SK-N-DZ (cell line): ENCODE results near the gene APOE.

ENCODE experiments used
- DNase-seq: peaks from one replicate; pipeline ENCODE4 v3.0.0-alpha.2; 2015; ENCODE audit warnings: low spot score

The APOE gene

DNA sequence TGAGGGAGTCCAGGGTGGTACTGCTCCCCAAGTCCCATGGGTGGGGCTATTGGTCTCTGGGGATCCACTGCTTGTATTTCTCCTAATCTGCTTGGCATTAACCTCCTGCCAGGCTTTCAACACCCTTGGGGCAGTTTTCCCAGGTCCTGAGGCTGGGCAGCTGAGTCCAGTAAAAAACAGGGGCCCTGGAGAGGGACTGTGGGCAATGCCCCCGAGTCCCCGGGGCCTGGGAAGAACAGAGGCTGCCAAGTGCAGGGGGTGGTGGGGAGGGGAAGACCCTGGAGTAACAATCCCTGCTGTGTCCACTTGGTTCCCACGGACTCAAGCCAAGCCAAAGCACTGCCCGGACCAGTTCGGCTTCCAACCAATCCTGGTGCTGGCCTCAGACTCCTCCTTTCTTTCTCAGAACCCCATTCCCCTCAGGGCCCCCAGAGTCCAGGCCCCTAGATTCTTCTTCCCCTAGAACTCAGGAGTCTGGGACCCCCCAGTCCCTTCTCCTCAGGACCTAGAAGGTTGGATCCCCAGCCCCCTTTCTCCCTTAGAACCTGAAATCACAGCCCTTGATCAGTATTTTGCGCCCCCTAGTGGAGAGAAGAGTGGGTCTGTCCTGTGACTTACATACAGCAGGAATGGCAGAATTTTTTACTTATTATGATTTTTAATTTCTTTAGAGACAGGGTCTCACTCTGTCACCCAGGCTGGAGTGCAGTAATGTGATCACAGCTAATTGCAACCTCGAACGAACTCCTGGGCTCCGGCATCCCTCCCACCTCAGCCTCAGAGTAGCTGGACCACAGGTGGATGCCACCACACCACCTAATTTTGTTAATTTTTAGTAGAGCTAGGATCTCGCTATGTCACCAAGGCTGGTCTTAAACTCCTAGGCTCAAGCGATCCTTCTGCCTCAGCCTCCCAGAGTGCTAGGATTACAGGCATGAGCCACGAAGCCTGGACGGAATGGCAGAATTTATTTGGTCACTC lies 45.9 kb downstream of the APOE start:
- DNase-seq: peak; percentile 66

DNA sequence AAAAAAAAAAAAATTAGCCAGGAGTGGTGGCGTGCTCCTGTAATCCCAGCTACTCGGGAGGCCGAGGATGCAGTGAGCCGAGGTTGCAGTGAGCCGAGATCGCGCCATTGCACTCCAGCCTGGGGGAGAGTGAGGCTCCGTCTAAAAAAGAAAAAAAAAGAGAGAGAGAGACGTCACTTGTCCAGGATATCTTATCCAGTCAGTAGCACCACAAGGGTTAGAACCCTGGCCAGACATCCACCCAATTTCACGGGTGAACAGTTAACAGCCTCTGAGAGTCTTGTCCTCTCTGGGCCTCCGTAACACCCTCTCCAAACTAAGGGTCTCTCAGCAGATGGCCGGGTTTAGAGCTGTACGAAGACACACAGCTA lies 48.7 kb downstream of the APOE start:
- DNase-seq: no peak

DNA sequence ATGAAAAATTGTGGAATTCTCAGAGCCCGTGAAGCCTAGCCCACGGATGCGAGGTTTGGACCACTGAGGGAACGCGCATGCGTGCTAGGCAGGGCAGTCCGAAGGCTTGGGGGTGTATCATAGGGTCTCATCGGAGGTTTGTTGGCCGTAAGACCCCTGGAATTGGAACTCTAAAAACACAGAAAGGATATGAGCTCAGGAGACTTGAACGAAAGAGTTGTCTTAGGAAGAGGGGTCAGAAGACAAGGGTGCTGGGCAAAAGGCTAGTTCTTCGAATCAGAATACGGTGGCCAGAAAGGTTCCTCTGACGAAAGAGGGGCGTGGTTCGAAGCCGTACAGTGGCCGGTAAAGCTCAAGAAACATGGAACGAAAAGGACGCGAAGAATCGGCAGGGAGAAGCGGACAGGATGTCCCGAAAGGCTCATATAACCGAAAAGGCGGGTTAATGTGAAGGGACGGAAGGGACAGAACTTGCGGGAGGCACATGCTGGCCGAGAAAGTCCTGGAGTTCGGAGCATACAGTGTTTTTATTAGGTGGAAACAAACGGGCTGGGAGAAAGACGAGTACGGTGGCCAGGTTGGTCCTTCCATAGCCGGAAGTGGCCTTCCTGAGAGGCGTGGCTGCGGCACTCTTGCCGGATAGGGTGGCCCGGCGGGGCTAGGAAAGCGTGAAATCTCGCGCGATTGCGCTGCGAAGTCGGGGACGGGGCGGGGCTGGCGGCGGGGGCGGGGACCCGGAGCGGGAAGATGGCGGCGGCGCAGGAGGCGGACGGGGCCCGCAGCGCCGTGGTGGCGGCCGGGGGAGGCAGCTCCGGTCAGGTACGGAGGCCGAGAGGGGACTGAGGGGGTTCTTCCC lies 49.3 kb downstream of the APOE start, which contains the start of gene CLPTM1:
TSS of gene CLPTM1 (plus strand) at position 732 of the 856 bp plus-strand sequence. CDS start at position 748, 16 bp downstream.
- peak; percentile 94 for DNase-seq

DNA sequence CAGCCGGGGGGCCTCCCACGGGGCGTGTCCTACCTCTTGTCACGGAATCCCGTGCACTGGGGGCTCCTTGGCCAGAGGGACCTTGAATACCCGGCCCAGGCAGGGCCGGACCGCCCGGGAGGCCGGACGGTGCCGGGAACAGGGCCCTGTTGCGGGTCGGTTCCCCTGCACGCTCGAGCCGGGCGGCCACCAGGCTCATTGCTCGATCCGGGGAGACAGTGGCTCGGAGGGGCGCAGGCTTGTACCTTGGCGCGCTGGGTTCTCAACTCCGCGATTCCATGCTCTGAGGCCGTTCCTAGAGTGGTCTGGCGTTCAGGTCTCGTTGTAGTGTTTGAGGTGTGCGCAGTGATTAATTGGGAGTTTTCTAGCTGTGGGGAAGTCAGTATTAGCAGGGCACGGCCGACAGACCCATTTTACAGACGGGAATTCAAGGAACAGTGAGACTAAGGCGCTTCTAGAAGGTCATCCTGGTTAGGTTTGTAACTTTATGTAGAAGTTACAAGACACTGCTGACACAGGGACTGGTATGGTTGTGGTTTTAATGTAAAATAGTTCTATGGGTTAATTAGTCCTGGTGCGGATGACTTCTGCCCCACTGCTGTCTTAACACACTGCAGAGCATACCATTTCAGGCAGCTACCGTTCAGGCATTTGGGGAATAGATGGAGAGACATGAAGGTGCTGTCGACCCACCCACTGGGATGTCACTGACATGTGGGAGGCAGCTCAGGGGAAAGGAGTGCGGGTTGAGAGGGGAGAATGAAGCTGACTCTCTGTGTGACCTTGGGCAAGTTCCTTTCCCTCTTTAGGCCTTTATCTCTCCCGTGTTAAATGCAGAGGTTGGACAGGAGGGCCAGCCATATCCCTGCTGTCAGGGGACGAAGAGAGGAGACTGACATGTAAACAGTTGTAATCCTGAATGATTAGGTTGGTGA lies 50.2 kb downstream of the APOE start:
- no peak for DNase-seq

DNA sequence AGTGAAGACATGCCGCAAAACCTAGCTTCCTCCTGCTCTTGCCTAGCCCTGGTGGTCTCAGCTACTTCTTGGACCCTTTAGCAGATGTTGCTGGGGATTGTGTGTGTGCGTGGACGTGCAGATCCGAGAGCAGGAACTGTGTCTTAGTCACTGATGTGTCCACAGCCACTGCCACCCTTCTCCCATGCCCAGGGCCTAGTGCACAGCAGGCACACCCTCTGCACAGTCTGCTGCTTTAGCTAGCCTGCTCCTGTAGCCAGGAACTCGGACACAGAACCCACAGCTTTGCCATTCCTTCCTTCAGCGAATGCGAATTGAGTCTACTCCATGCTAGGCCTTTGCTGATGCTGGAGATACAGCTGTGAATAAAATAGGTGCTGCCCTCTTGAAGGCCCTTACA lies 51.9 kb downstream of the APOE start:
- DNase-seq: no peak

DNA sequence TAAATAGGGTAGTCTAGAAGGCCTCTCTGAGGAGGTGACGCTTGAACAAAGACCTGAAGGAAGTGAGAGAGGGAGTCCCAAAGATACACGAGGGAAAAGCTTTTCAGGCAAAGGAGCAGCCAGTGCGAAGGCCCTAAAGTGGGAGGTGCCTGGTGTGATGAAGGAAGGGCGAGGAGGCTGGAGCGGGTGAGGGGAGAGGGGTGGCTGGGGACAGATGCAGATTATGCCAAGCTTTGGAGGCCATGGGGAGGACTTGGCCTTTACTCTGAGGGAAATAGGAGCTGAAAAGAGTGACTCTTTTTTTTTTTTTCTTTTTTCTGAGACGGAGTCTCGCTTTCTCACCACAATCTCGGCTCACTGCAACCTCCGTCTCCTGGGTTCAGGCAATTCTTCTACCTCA lies 52.5 kb downstream of the APOE start:
- no peak for DNase-seq
